SK-N-SH (cell line): Measurements from ENCODE around the gene GTF2B. TPM values are rescaled to one million over a fixed set of nuclear protein-coding genes. Genes with fewer than 3 reads are reported as not detected.

Experiments
- CTCF ChIA-PET: fragments of 300-600, 350-600 bp; formaldehyde crosslinking; extraction: SDS; loops from one replicate; lab custom pipeline; 2021; lab: Yijun Ruan, JAX
- POLR2A ChIA-PET: fragments of 350-600 bp; sonication (Branson Sonifier 250); formaldehyde crosslinking; extraction: SDS; loops from one replicate; lab custom pipeline; 2020; ENCODE audit warnings: antibody characterized with exemption, inconsistent platforms; lab: Yijun Ruan, JAX
- DNase-seq: peaks from one replicate; pipeline ENCODE4 v3.0.0; 2012
- H2AFZ ChIP-seq: fragments of 200-600 bp; sonication (generic); 2 replicates; pipeline ENCODE4 v1.8.1; 2016; ENCODE audit warnings: antibody characterized with exemption, mild to moderate bottlenecking, low read depth
- H3F3A ChIP-seq: fragments of 200-600 bp; sonication (generic); replicated peaks from 2 replicates; pipeline ENCODE3; 2016; ENCODE audit warnings: antibody characterized with exemption, mild to moderate bottlenecking; ENCODE audit not compliant: insufficient read depth
- H3K27ac ChIP-seq, 2 experiments: fragments of 200-500 bp in 1 of 2; fragments of 200-600 bp in 1 of 2; sonication (Bioruptor generic) in 1 of 2; sonication (generic), shearing (Covaris generic) in 1 of 2; 2 replicates each; pipeline versions ENCODE4 v1.5.1 to v1.6.1; 2014 to 2016; ENCODE audit warnings: low read depth in 2 of 2, inconsistent platforms in 1 of 2, low read length in 1 of 2, mild to moderate bottlenecking in 1 of 2, mixed read lengths in 1 of 2
- H3K27me3 ChIP-seq: fragments of 200-600 bp; sonication (generic), shearing (Covaris generic); 2 replicates; pipeline ENCODE4 v1.6.1; 2016; ENCODE audit warnings: mixed run types; ENCODE audit not compliant: insufficient read depth
- H3K36me3 ChIP-seq, 2 experiments: fragments of 200-500 bp in 1 of 2; fragments of 200-600 bp in 1 of 2; sonication (Bioruptor generic) in 1 of 2; sonication (generic) in 1 of 2; replicated peaks in 1 of 2; 2 replicates each; pipeline versions ENCODE3 to v1.5.1; 2014 to 2016; ENCODE audit warnings: low read length in 1 of 2, mild to moderate bottlenecking in 1 of 2; ENCODE audit not compliant: insufficient read depth in 2 of 2, control insufficient read depth in 1 of 2
- H3K4me1 ChIP-seq, 2 experiments: fragments of 200-500 bp in 1 of 2; fragments of 200-600 bp in 1 of 2; sonication (Bioruptor generic) in 1 of 2; sonication (generic), shearing (Covaris generic) in 1 of 2; 2 replicates each; pipeline versions ENCODE4 v1.5.1 to v1.6.1; 2014 to 2016; ENCODE audit warnings: low read depth in 1 of 2, low read length in 1 of 2, mixed run types in 1 of 2; ENCODE audit not compliant: insufficient read depth in 2 of 2, control insufficient read depth in 1 of 2
- H3K4me2 ChIP-seq: fragments of 200-600 bp; sonication (generic), shearing (Covaris generic); 2 replicates; pipeline ENCODE4 v1.6.1; 2017; ENCODE audit warnings: mixed run types
- H3K4me3 ChIP-seq, 2 experiments: fragments of 200-500 bp in 1 of 2; fragments of 200-600 bp in 1 of 2; sonication (Bioruptor generic) in 1 of 2; sonication (generic), shearing (Covaris generic) in 1 of 2; 2 replicates each; pipeline versions ENCODE4 v1.5.1 to v1.8.1; 2014 to 2016; ENCODE audit warnings: low read depth in 2 of 2, inconsistent platforms in 1 of 2, low read length in 1 of 2, mild to moderate bottlenecking in 1 of 2, mixed read lengths in 1 of 2, moderate library complexity in 1 of 2
- H3K79me2 ChIP-seq: fragments of 200-600 bp; sonication (generic); 2 replicates; pipeline ENCODE4 v1.8.1; 2017; ENCODE audit warnings: mild to moderate bottlenecking; ENCODE audit not compliant: insufficient read depth
- H3K9ac ChIP-seq: fragments of 200-600 bp; sonication (generic); 2 replicates; pipeline ENCODE4 v1.6.1; 2017; ENCODE audit warnings: mixed run types
- H3K9me2 ChIP-seq: fragments of 200-600 bp; sonication (generic); 2 replicates; pipeline ENCODE4 v1.6.1; 2017; ENCODE audit warnings: mixed run types
- H3K9me3 ChIP-seq: fragments of 200-600 bp; sonication (generic); 2 replicates; pipeline ENCODE4 v1.6.1; 2017; ENCODE audit warnings: mixed run types, mild to moderate bottlenecking, moderate library complexity
- H4K20me1 ChIP-seq: fragments of 200-600 bp; sonication (generic); 2 replicates; pipeline ENCODE4 v1.6.1; 2017; ENCODE audit warnings: mild to moderate bottlenecking, mixed run types; ENCODE audit not compliant: insufficient read depth
- CHD2 ChIP-seq: fragments of 150-350 bp; IDR thresholded peaks from 2 replicates; pipeline ENCODE4 v1.6.1; 2018; ENCODE audit warnings: low read length; ENCODE audit not compliant: partially characterized antibody
- ELF1 ChIP-seq: IDR thresholded peaks from 2 replicates; pipeline ENCODE4 v1.4.0; 2012
- EP300 ChIP-seq, 2 experiments: IDR thresholded peaks; 2 replicates each; pipeline versions ENCODE4 v1.4.0 to v1.6.1; 2012; ENCODE audit warnings: borderline replicate concordance in 1 of 2, low read depth in 1 of 2, low read length in 1 of 2
- EZH2phosphoT487 ChIP-seq: fragments of 200-600 bp; sonication (generic); IDR thresholded peaks from 2 replicates; pipeline ENCODE4 v1.6.1; 2017; ENCODE audit warnings: low read depth, mixed run types, mild to moderate bottlenecking, antibody characterized with exemption, moderate library complexity, borderline replicate concordance
- FOSL2 ChIP-seq: IDR thresholded peaks from 2 replicates; pipeline ENCODE4 v1.4.0; 2012; ENCODE audit warnings: low read depth, mild to moderate bottlenecking, moderate library complexity, borderline replicate concordance
- FOXJ3 ChIP-seq: sonication (generic); formaldehyde crosslinking; IDR thresholded peaks from 2 replicates; pipeline ENCODE4 v1.5.1; 2020; ENCODE audit warnings: mild to moderate bottlenecking, missing genetic modification reagents
- FOXM1 ChIP-seq: IDR thresholded peaks from 2 replicates; pipeline ENCODE4 v1.4.0; 2012; ENCODE audit warnings: low read depth, mild to moderate bottlenecking
- JUND ChIP-seq: IDR thresholded peaks from 2 replicates; pipeline ENCODE4 v1.4.0; 2012
- MXI1 ChIP-seq: IDR thresholded peaks from 2 replicates; pipeline ENCODE4 v1.6.1; 2012; ENCODE audit warnings: mild to moderate bottlenecking, low read depth, low read length, improper control_type of control experiment
- NFIC ChIP-seq: IDR thresholded peaks from 2 replicates; pipeline ENCODE4 v1.4.0; 2012; ENCODE audit warnings: borderline replicate concordance
- POLR2AphosphoS5 ChIP-seq: IDR thresholded peaks from 2 replicates; pipeline ENCODE4 v1.6.1; 2012; ENCODE audit warnings: low read depth, low read length
- RAD21 ChIP-seq: IDR thresholded peaks from 2 replicates; pipeline ENCODE4 v1.6.1; 2012; ENCODE audit warnings: mild to moderate bottlenecking, low read length
- RCOR1 ChIP-seq: fragments of 150-350 bp; IDR thresholded peaks from 2 replicates; pipeline ENCODE4 v1.6.1; 2017; ENCODE audit warnings: antibody characterized with exemption, low read length
- RFX5 ChIP-seq: IDR thresholded peaks from 2 replicates; pipeline ENCODE4 v1.6.1; 2012; ENCODE audit warnings: mild to moderate bottlenecking, improper control_type of control experiment, low read length
- SIN3A ChIP-seq: IDR thresholded peaks from 2 replicates; pipeline ENCODE4 v1.6.1; 2012; ENCODE audit warnings: low read depth, mild to moderate bottlenecking, low read length, moderate library complexity, borderline replicate concordance
- SMC3 ChIP-seq: IDR thresholded peaks from 2 replicates; pipeline ENCODE4 v1.6.1; 2012; ENCODE audit warnings: low read depth, low read length, improper control_type of control experiment
- TAF1 ChIP-seq: IDR thresholded peaks from 2 replicates; pipeline ENCODE4 v1.6.1; 2012; ENCODE audit warnings: low read depth, mild to moderate bottlenecking, low read length, moderate library complexity, borderline replicate concordance
- TCF12 ChIP-seq: IDR thresholded peaks from 2 replicates; pipeline ENCODE4 v1.4.0; 2012
- TEAD4 ChIP-seq: IDR thresholded peaks from 2 replicates; pipeline ENCODE4 v1.4.0; 2012; ENCODE audit warnings: mild to moderate bottlenecking, borderline replicate concordance; ENCODE audit not compliant: insufficient read depth
- YY1 ChIP-seq: IDR thresholded peaks from 2 replicates; pipeline ENCODE4 v1.4.0; 2012; ENCODE audit warnings: low read depth, mild to moderate bottlenecking
- WGBS: methylation state at CpG from one replicate; pipeline ENCODE4 v1.1.6; 2017; ENCODE audit warnings: low lambda C conversion rate; 5-methylcytosine and 5-hydroxymethylcytosine counted together
- polyA plus RNA-seq, 3 experiments: library from polyadenylated mRNA; depleted of rRNA; stranded (reverse); fragments of >200 nt; gene quantifications; 2 replicates each; pipeline ENCODE4 v1.2.3, GENCODE V29; 2012
- TF ChIP-seq, protein P1 (sequence below): fragments of 150-350 bp; IDR thresholded peaks from 2 replicates; pipeline ENCODE4 v1.6.1; 2016; ENCODE audit warnings: mild to moderate bottlenecking, low read depth, low read length
- TF ChIP-seq, protein P2 (sequence below): fragments of 150-350 bp; IDR thresholded peaks from 2 replicates; pipeline ENCODE4 v1.6.1; 2017; ENCODE audit warnings: antibody characterized with exemption, low read length, low read depth, borderline replicate concordance
- TF ChIP-seq, protein P3 (sequence below): IDR thresholded peaks from 2 replicates; pipeline ENCODE4; 2012
- TF ChIP-seq, protein P4 (sequence below): fragments of 200-600 bp; sonication (generic); IDR thresholded peaks from 2 replicates; pipeline ENCODE4 v1.6.1; 2017; ENCODE audit warnings: antibody characterized with exemption, mild to moderate bottlenecking, moderate library complexity
- TF ChIP-seq, protein P5 (sequence below): IDR thresholded peaks from 2 replicates; pipeline ENCODE4 v1.4.0; 2012; ENCODE audit warnings: low read depth, borderline replicate concordance

Gene GTF2B, protein sequence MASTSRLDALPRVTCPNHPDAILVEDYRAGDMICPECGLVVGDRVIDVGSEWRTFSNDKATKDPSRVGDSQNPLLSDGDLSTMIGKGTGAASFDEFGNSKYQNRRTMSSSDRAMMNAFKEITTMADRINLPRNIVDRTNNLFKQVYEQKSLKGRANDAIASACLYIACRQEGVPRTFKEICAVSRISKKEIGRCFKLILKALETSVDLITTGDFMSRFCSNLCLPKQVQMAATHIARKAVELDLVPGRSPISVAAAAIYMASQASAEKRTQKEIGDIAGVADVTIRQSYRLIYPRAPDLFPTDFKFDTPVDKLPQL
- polyA plus RNA-seq (2012; rRNA removed) = 26.0 and 35.6 TPM in 2 replicates
- 38.3 and 44.8 TPM in 2 replicates for polyA plus RNA-seq (2012; cell fraction: cytosol; rRNA removed)
- polyA plus RNA-seq (2012; cell fraction: nucleus; rRNA removed) = 10.1 and 25.7 TPM in 2 replicates

DNA sequence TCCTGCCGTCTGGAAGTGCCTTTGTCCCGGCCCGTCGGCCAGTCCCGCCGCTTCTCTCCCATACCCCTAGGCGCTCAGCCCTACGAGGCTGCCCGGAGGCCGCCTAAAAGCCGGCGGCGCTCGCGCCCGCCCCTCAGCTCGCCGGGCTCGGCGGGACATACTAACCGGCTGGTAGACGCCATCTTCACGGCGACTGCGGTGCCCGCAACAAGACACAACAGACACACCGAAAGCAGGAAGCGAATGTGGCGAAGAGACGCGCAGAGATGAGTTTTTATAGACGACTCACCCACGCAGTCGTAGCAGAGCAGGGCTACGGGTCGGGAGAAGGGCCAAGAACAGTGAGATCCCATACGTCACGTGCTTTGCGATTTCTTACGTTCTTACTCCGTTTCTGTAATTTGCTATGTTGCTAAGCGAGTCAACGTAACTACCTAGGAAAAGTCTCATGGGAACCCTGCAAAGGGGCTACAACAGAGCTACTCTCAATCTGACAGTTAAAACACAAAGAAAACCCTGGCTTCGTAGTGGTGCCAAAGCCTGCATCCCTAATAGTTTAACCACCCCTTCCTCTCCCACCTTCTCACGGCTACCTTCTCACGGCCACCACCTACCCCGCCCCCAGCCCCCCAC, at the start of gene GTF2B:
TSS of gene GTF2B (minus strand) at position 250 of the 633 bp plus-strand sequence. CDS start at position 182, 68 bp downstream.
- Histone ChIP-seq H4K20me1 (peaks cover 24% of the 10 kb centered on the region; the same call in 1 of the 2 replicates), H3K4me1 (peaks cover 9 to 14% of the 10 kb centered on the region in 2 experiments; a peak in 3 of 4 replicates), H3K9ac (peak within 1 kb of the TSS; percentile 90), H3F3A (no peaks in the 10 kb centered on the region), H3K79me2 (peaks cover 46% of the 10 kb centered on the region), H2AFZ (peak within 1 kb of the TSS; percentile 86), H3K9me3 (no peaks in the 10 kb centered on the region), H3K4me2 (peak within 1 kb of the TSS; percentile 87), H3K36me3 (peaks cover 8 to 21% of the 10 kb centered on the region in 2 experiments), H3K9me2 (no peaks in the 10 kb centered on the region), H3K4me3 (peak within 1 kb of the TSS; percentile 71 to 82), H3K27ac (peak within 1 kb of the TSS; percentile 88), H3K27me3 (no peaks in the 10 kb centered on the region)
- under 1% methylated on average over 25 of the region's 47 CpGs for WGBS
- ChIA-PET POLR2A (interaction anchor here (0.7 kb wide), 1 partner anchor 245 kb away, joined by 3 read pairs; no protein-coding TSS in a partner anchor), CTCF (interaction anchor here (0.6 to 1.7 kb wide), 4 partner anchors 13 to 1816 kb away, joined by 3 to 5 read pairs (median 4); no protein-coding TSS in a partner anchor)
- peak; percentile 81 for DNase-seq
- TF ChIP-seq MXI1 (peak; percentile 91), TEAD4 (no peak), FOXM1 (no peak), NFIC (no peak), SMC3 (no peak), YY1 (peak; percentile 88), EP300 (IDR thresholded peaks at IDR 0.05; ENCODE audit: borderline replicate concordance in 1 of 2, low read depth in 1 of 2, low read length in 1 of 2) (peak in 1 of 2 experiments; percentile 25; a peak in 1 of 4 replicates), RAD21 (no peak), RFX5 (peak; percentile 36; the same call in 1 of the 2 replicates), RCOR1 (peak; percentile 60), TAF1 (peak; percentile 98), JUND (no peak), CHD2 (peak; percentile 83), SIN3A (peak; percentile 96), EZH2phosphoT487 (no peak), FOSL2 (peak; percentile 4; the same call in 1 of the 2 replicates), POLR2AphosphoS5 (peak; percentile 100), ELF1 (peak; percentile 95), TCF12 (peak; percentile 8; the same call in 1 of the 2 replicates), FOXJ3 (CRISPR knock-in tag) (no peak)
- TF ChIP-seq, protein P1, sequence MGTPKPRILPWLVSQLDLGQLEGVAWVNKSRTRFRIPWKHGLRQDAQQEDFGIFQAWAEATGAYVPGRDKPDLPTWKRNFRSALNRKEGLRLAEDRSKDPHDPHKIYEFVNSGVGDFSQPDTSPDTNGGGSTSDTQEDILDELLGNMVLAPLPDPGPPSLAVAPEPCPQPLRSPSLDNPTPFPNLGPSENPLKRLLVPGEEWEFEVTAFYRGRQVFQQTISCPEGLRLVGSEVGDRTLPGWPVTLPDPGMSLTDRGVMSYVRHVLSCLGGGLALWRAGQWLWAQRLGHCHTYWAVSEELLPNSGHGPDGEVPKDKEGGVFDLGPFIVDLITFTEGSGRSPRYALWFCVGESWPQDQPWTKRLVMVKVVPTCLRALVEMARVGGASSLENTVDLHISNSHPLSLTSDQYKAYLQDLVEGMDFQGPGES = no peak
- TF ChIP-seq, protein P2, sequence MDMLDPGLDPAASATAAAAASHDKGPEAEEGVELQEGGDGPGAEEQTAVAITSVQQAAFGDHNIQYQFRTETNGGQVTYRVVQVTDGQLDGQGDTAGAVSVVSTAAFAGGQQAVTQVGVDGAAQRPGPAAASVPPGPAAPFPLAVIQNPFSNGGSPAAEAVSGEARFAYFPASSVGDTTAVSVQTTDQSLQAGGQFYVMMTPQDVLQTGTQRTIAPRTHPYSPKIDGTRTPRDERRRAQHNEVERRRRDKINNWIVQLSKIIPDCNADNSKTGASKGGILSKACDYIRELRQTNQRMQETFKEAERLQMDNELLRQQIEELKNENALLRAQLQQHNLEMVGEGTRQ = peak; percentile 53
- TF ChIP-seq, protein P3, sequence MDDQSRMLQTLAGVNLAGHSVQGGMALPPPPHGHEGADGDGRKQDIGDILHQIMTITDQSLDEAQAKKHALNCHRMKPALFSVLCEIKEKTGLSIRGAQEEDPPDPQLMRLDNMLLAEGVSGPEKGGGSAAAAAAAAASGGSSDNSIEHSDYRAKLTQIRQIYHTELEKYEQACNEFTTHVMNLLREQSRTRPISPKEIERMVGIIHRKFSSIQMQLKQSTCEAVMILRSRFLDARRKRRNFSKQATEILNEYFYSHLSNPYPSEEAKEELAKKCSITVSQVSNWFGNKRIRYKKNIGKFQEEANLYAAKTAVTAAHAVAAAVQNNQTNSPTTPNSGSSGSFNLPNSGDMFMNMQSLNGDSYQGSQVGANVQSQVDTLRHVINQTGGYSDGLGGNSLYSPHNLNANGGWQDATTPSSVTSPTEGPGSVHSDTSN = peak; percentile 27; the same call in 1 of the 2 replicates
- TF ChIP-seq, protein P4, sequence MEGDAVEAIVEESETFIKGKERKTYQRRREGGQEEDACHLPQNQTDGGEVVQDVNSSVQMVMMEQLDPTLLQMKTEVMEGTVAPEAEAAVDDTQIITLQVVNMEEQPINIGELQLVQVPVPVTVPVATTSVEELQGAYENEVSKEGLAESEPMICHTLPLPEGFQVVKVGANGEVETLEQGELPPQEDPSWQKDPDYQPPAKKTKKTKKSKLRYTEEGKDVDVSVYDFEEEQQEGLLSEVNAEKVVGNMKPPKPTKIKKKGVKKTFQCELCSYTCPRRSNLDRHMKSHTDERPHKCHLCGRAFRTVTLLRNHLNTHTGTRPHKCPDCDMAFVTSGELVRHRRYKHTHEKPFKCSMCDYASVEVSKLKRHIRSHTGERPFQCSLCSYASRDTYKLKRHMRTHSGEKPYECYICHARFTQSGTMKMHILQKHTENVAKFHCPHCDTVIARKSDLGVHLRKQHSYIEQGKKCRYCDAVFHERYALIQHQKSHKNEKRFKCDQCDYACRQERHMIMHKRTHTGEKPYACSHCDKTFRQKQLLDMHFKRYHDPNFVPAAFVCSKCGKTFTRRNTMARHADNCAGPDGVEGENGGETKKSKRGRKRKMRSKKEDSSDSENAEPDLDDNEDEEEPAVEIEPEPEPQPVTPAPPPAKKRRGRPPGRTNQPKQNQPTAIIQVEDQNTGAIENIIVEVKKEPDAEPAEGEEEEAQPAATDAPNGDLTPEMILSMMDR = no peak
- TF ChIP-seq, protein P5, sequence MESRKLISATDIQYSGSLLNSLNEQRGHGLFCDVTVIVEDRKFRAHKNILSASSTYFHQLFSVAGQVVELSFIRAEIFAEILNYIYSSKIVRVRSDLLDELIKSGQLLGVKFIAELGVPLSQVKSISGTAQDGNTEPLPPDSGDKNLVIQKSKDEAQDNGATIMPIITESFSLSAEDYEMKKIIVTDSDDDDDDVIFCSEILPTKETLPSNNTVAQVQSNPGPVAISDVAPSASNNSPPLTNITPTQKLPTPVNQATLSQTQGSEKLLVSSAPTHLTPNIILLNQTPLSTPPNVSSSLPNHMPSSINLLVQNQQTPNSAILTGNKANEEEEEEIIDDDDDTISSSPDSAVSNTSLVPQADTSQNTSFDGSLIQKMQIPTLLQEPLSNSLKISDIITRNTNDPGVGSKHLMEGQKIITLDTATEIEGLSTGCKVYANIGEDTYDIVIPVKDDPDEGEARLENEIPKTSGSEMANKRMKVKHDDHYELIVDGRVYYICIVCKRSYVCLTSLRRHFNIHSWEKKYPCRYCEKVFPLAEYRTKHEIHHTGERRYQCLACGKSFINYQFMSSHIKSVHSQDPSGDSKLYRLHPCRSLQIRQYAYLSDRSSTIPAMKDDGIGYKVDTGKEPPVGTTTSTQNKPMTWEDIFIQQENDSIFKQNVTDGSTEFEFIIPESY = peak; percentile 50; the same call in 1 of the 2 replicates
